HG02642 (cell line): ENCODE data around the gene TJP1.
A peak's percentile ranks its signal among the peaks of the same experiment; 100 is the strongest.
"Not testable (repeated sequence)": the region's sequence is repeated elsewhere in the genome, so short reads cannot be mapped to it uniquely, and the experiment has no call there.

Experiments
- ATAC-seq: cut with Tn5 transposase; IDR thresholded peaks from one replicate; pipeline ENCODE4 v1.9.1; 2021; ENCODE audit warnings: mild to moderate bottlenecking; ENCODE audit not compliant: unreplicated experiment, poor library complexity

The TJP1 gene

GRCh38 chr15:29840054-29840453 lies 17.8 kb upstream of the TJP1 start:
- no peak for ATAC-seq

- ATAC-seq: no peak
These were observed 16.2 kb upstream of the TJP1 start for GRCh38 chr15:29838352-29839010.

- no peak for ATAC-seq
These were observed 13.0 kb upstream of the TJP1 start for GRCh38 chr15:29835301-29835700.

DNA sequence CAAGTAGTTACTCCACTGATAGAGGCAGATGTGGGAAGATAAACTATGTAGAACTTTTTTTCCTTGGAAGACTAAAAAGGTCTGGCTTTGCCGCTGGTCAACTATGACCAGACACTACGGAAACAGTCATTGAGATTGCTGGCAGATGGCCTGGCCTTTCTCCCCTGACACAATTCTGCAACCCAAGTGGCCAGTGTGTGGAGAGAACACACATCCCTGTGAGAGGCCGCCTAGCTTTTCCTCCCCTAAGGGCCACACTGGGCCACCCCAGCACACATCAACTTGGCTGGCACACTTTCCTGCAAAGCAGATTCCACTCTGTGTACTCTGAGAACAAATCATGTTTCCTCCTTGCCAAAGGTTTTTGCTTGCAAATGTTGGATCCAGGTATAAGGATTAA lies 10.4 kb upstream of the TJP1 start:
- ATAC-seq: no peak

- no peak for ATAC-seq
These were observed 4.9 kb upstream of the TJP1 start for GRCh38 chr15:29826908-29827820.

DNA sequence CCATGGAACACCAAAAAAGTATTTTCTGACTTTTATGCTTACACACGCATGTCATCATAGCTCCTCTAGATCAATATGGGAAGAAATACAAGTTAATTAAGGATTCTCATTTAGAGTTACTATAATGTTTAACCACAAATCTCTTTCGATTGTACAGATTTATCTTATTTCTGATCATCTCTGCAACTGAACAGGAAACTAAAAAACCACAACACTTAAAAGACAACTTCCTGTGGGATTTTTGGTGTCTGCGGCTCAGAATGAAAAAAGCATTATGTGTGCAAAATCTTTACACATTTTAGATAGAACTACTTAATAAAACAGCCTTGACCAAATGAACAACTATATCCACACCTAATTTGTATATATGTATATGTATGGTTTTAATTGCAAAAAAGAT lies 3.0 kb upstream of the TJP1 start:
- no peak for ATAC-seq

- no peak for ATAC-seq
These were observed 604 bp upstream of the TJP1 start for GRCh38 chr15:29822684-29823459.

DNA sequence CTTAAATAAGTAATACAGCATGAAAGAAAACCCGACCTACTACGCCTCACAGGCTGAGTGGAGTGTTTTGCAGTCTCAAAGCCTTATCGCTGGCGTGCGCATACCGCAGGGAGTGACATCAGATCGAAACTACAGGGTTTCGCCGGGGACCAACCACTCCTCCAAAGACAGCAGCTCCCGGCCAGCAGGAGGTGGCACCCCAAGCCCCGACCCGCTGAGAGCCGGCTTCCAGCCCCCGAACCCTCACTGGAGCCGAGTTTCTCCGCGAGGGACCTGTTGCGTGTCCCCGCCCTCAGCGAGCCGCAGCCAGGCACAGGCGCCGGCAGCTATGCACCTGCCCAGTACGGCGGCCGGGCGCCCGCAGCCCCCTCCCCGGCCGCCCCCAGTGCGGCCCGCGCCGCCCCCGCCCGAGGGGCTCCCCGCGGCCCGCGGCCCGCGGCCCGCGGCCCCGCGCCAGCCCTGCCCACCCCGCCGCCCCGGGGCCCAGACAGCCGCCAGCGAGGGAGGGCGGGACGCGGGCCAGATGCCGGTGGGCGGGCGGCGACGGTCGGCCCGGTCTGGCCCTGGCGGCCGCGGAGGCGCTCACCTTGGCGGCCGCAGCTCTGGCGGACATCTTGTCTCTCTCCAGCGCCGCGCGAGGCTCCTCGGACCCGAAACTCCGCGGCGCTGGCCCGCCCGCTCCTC lies 710 bp downstream of the TJP1 start:
- ATAC-seq: peak; percentile 83

GRCh38 chr15:29820394-29821154 lies 1.7 kb downstream of the TJP1 start:
- ATAC-seq: no peak

DNA sequence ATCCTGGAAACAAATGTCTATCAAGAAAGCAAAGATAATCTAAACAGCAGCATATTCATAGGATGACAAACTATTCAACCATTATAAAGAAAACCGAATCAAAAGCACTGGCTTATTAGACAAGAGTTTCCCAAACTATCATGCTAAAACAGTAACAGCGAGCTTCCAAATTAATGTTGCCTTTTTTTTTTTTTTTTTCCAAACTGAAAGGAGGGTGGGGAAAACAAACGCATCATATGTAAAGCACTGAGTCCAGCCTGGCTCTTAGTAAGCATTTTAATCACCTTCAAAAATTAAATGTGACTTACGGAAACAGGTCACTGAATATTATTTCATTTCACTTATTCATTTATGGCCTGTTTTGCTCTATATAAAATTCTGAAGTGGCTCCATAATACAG lies 2.3 kb downstream of the TJP1 start:
- no peak for ATAC-seq

DNA sequence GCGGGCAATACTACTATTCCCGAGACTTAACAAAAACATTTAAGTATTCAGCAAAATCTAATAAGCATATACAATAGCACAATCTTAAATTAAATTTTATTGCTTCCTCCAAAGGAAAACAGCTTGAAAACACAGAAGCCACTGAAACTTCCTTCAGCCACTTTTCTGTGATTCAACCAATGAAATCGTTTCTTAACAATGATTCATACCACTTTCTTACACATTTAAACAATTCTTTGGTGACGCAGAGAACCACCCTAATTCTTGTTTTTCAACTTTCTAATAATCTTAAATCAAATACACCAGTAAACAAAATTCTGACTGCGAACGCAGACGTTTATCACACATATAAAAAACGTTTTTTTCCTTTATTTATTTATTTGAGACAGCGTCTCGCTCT lies 4.1 kb downstream of the TJP1 start:
- ATAC-seq: no peak

GRCh38 chr15:29817455-29817854 lies 4.8 kb downstream of the TJP1 start:
- ATAC-seq: not testable (repeated sequence)

DNA sequence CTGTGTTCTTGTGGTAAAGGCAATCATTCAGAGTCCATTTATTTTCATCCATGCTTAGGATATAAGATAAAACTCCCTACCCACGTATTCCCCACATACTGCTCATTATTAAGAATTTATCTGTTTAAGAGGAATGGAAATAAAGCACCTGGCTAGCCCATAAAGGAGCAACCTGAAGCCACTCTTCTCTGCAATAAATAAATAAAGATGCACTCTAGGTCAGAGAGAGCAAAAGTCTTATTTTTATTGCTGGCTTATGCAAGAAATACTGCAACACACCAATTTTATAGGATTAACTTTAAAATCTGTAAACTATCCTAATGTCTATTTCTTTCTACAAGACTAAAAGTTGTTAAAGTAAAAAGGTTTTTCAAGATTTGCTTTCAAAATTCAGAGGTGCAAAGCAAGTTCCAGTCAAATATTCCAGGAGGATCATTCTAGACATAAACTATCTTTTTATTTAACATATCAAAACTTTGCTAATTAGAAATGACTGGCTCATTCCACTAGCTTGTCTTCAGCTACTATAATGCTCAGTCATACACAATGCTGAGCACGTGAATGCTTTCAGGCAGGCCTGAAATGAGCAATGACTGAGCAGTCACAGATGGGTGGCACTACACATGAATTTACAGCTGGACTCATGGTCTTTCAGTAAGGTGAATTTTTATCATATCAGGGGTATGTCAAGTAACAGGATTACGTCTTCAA lies 7.1 kb downstream of the TJP1 start:
- no peak for ATAC-seq

DNA sequence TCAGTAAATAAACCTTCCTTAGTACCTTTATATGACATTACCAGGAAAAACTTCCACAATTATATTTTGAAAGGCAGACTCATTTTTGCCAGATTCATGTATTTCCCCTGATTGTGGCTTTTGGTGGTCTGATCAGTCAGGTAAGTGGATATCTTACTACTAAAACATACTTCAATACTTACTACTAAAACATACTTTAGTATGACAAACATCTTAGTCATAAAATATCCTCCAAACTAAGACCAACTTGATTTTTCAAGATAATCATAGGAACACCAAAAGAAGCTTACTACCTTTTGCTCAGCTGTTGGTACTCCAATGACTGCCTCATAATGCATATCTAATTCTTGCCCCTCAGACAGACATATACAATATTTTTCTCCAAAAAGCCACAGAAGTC lies 9.3 kb downstream of the TJP1 start:
- no peak for ATAC-seq

DNA sequence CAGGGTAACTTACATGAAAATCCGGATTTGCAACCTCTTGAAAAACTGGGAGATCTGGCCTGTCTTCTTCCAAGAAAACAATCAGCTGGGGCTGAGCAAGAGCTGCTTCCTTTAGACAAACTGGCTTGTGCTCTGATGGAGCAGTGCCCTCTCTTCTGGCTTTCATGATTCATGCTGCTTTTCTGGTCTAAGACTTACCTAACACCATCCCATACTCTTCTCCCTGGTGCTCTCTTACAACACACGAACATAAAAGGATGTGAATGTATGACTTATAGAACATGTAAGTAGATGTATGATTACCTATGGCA lies 9.9 kb downstream of the TJP1 start:
- ATAC-seq: no peak

DNA sequence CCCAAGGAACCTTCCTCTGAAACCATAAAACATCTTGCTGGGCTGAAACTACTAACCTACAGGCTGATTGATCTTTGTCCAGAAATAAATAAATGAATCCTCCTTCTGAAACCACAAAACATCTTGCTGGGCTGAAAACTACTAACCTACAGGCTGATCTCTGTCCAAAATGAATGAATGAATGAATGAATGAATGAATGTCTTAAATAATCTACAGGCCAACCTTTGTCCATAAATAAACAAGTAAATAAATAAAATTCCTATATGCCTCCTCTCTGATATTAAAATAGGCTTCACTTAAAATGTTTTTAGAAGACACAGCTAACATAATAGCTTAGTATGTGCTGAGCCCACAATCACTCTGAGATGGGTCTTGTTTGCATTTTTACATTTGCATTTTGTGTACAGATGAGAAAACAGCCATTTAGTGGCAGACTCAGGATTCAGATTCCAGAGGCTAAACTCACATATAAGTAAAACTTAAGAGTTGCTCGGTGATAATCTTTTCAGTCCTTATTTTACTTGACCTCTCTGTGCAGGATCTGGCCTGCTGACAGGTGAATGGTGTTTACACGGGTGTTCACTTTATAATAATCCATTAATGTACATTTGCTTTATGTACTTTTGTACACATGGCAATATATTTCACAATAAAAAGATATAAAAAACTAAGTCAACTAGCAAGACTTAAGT lies 10.4 kb downstream of the TJP1 start:
- no peak for ATAC-seq

- ATAC-seq: no peak
These were observed 16.6 kb downstream of the TJP1 start for GRCh38 chr15:29805708-29806104.

- no peak for ATAC-seq
These were observed 17.1 kb downstream of the TJP1 start for GRCh38 chr15:29805043-29805707.
